Liver (tissue), 9 donors: ENCODE data around the gene OSBP2. TPM values are rescaled to one million over a fixed set of nuclear protein-coding genes. Genes with fewer than 3 reads are reported as not detected.

Experiments used
- DNase-seq: peaks from one replicate; pipeline ENCODE4 v3.0.0-alpha.2; 2017; ENCODE audit warnings: low spot score
- H3K27ac ChIP-seq, 2 donors: one replicate each; pipeline ENCODE4 v1.7.0; 2013; ENCODE audit warnings: inconsistent platforms in 2 of 2, low read length in 2 of 2, control low read depth in 1 of 2, low read depth in 1 of 2, mild to moderate bottlenecking in 1 of 2
- H3K27me3 ChIP-seq, 4 donors: one replicate each; pipeline versions ENCODE4 v1.6.1 to v1.7.0; 2013; ENCODE audit warnings: low read length in 3 of 4, inconsistent platforms in 1 of 4, mild to moderate bottlenecking in 1 of 4, moderate library complexity in 1 of 4; ENCODE audit not compliant: control insufficient read depth in 4 of 4, insufficient read depth in 4 of 4
- H3K36me3 ChIP-seq, 4 donors: one replicate each; pipeline versions ENCODE4 v1.6.1 to v1.7.0; 2013; ENCODE audit warnings: low read length in 3 of 4, mild to moderate bottlenecking in 3 of 4, low read depth in 1 of 4, moderate library complexity in 1 of 4; ENCODE audit not compliant: control insufficient read depth in 4 of 4, insufficient read depth in 3 of 4
- H3K4me1 ChIP-seq, 4 donors: one replicate each; pipeline versions ENCODE4 v1.6.1 to v1.7.0; 2013; ENCODE audit warnings: low read length in 3 of 4, mild to moderate bottlenecking in 3 of 4, moderate library complexity in 1 of 4; ENCODE audit not compliant: control insufficient read depth in 4 of 4, insufficient read depth in 4 of 4
- H3K4me3 ChIP-seq, 3 donors: one replicate each; pipeline versions ENCODE4 v1.6.1 to v1.7.0; 2013; ENCODE audit warnings: low read length in 3 of 3, control low read depth in 1 of 3, low read depth in 1 of 3, mild to moderate bottlenecking in 1 of 3
- H3K9ac ChIP-seq, 2 donors: one replicate each; pipeline ENCODE4 v1.7.0; 2013; ENCODE audit warnings: low read length in 2 of 2, mild to moderate bottlenecking in 2 of 2, moderate library complexity in 2 of 2, control low read depth in 1 of 2, low read depth in 1 of 2
- H3K9me3 ChIP-seq, 4 donors: one replicate each; pipeline versions ENCODE4 v1.6.1 to v1.7.0; 2013; ENCODE audit warnings: low read length in 3 of 4; ENCODE audit not compliant: control insufficient read depth in 4 of 4
- EGR1 ChIP-seq, 2 donors: IDR thresholded peaks; 2 replicates each; pipeline ENCODE4 v1.6.1; 2016 to 2018; ENCODE audit warnings: antibody characterized with exemption in 2 of 2, low read depth in 2 of 2
- FOXA1 ChIP-seq: IDR thresholded peaks from 2 replicates; pipeline ENCODE4 v1.6.1; 2016; ENCODE audit warnings: antibody characterized with exemption
- FOXA2 ChIP-seq: IDR thresholded peaks from 2 replicates; pipeline ENCODE4 v1.6.1; 2016; ENCODE audit warnings: antibody characterized with exemption
- HNF4A ChIP-seq, 2 donors: conservative IDR thresholded peaks; 2 replicates each; pipeline ENCODE4 v1.6.1; 2016; ENCODE audit warnings: antibody characterized with exemption in 2 of 2, mild to moderate bottlenecking in 2 of 2
- HNF4G ChIP-seq: IDR thresholded peaks from 2 replicates; pipeline ENCODE4 v1.6.1; 2016; ENCODE audit warnings: antibody characterized with exemption
- JUND ChIP-seq, 2 donors: IDR thresholded peaks; 2 replicates each; pipeline ENCODE4 v1.6.1; 2016; ENCODE audit warnings: antibody characterized with exemption in 2 of 2
- NR2F2 ChIP-seq: IDR thresholded peaks from 2 replicates; pipeline ENCODE4 v1.6.1; 2016; ENCODE audit warnings: antibody characterized with exemption
- RAD21 ChIP-seq, 2 donors: IDR thresholded peaks; 2 replicates each; pipeline ENCODE4 v1.6.1; 2016; ENCODE audit warnings: antibody characterized with exemption in 2 of 2, mild to moderate bottlenecking in 2 of 2
- REST ChIP-seq: IDR thresholded peaks from 2 replicates; pipeline ENCODE4 v1.6.1; 2016; ENCODE audit warnings: antibody characterized with exemption, mild to moderate bottlenecking
- RXRA ChIP-seq, 2 donors: IDR thresholded peaks; 2 replicates each; pipeline ENCODE4 v1.6.1; 2017 to 2018; ENCODE audit warnings: antibody characterized with exemption in 2 of 2, mild to moderate bottlenecking in 1 of 2
- SP1 ChIP-seq: IDR thresholded peaks from 2 replicates; pipeline ENCODE4 v1.6.1; 2018; ENCODE audit warnings: antibody characterized with exemption, mild to moderate bottlenecking
- TAF1 ChIP-seq: conservative IDR thresholded peaks from 2 replicates; pipeline ENCODE4 v1.6.1; 2016; ENCODE audit warnings: antibody characterized with exemption, mild to moderate bottlenecking
- YY1 ChIP-seq: IDR thresholded peaks from 2 replicates; pipeline ENCODE4 v1.6.1; 2016; ENCODE audit warnings: antibody characterized with exemption, mild to moderate bottlenecking
- ZBTB33 ChIP-seq: IDR thresholded peaks from 2 replicates; pipeline ENCODE4 v1.6.1; 2016; ENCODE audit warnings: antibody characterized with exemption
- WGBS: extraction: QIAGEN DNeasy Blood & Tissue Kit; methylation state at CpG from one replicate; pipeline ENCODE4 v1.1.7; 2013; 5-methylcytosine and 5-hydroxymethylcytosine counted together
- polyA plus RNA-seq, 2 donors: library from polyadenylated mRNA; stranded (reverse) in 1 of 2; unstranded in 1 of 2; fragments of 200-250 nt in 1 of 2; fragments of >200 nt in 1 of 2; fragmentation: Nextera tagmentation in 1 of 2; extraction: Ambion mirVana in 1 of 2; gene quantifications; one replicate each; pipeline versions ENCODE4 v1.2.1 to v1.2.3, GENCODE V29; 2013 to 2015
- total RNA-seq, 2 donors: library from RNA; depleted of rRNA; stranded (reverse); fragments of >200 nt; gene quantifications; one replicate each; pipeline ENCODE4 v1.2.3, GENCODE V29; 2014
- TF ChIP-seq, protein P1 (sequence below): IDR thresholded peaks from 2 replicates; pipeline ENCODE4 v1.6.1; 2016; ENCODE audit warnings: antibody characterized with exemption
- TF ChIP-seq, protein P2 (sequence below): fragments of 150-350 bp; IDR thresholded peaks from 2 replicates; pipeline ENCODE4 v1.5.1; 2017; ENCODE audit warnings: improper control_type of control experiment, low read depth, low read length; ENCODE audit not compliant: missing input control
- TF ChIP-seq, protein P3 (sequence below): IDR thresholded peaks from 2 replicates; pipeline ENCODE4 v1.6.1; 2016; ENCODE audit warnings: antibody characterized with exemption
- donor health status: healthy.
- donor health status: healthy.
- donor health status: healthy.
- donor health status: healthy.
- donor health status: healthy.

OSBP2 gene
- total and polyA plus RNA-seq, 4 donors: 0.43 to 192 (median 0.86) TPM

GRCh38 chr22:30826670-30827355 is 132.1 kb downstream of the OSBP2 start:
- H3K27ac ChIP-seq: no peak overlapping the region
- no peaks in the 10 kb centered on the region for H3K9me3 ChIP-seq
- H3K4me3 ChIP-seq: no peak overlapping the region
- TF ChIP-seq TAF1 (no peak), EGR1 (IDR thresholded peaks at IDR 0.05; ENCODE audit: low read depth in 2 of 2) (no peak), JUND (IDR thresholded peaks at IDR 0.05) (no peak), NR2F2 (no peak), ZBTB33 (no peak), RAD21 (IDR thresholded peaks at IDR 0.05) (no peak), REST (no peak), FOXA1 (no peak), RXRA (IDR thresholded peaks at IDR 0.05) (no peak), HNF4G (no peak), YY1 (no peak), FOXA2 (no peak), HNF4A (conservative IDR thresholded peaks at IDR 0.05) (no peak), SP1 (no peak)
- TF ChIP-seq, protein P1, sequence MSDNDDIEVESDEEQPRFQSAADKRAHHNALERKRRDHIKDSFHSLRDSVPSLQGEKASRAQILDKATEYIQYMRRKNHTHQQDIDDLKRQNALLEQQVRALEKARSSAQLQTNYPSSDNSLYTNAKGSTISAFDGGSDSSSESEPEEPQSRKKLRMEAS: no peak
- TF ChIP-seq, protein P2, sequence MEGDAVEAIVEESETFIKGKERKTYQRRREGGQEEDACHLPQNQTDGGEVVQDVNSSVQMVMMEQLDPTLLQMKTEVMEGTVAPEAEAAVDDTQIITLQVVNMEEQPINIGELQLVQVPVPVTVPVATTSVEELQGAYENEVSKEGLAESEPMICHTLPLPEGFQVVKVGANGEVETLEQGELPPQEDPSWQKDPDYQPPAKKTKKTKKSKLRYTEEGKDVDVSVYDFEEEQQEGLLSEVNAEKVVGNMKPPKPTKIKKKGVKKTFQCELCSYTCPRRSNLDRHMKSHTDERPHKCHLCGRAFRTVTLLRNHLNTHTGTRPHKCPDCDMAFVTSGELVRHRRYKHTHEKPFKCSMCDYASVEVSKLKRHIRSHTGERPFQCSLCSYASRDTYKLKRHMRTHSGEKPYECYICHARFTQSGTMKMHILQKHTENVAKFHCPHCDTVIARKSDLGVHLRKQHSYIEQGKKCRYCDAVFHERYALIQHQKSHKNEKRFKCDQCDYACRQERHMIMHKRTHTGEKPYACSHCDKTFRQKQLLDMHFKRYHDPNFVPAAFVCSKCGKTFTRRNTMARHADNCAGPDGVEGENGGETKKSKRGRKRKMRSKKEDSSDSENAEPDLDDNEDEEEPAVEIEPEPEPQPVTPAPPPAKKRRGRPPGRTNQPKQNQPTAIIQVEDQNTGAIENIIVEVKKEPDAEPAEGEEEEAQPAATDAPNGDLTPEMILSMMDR: no peak
- TF ChIP-seq, protein P3, sequence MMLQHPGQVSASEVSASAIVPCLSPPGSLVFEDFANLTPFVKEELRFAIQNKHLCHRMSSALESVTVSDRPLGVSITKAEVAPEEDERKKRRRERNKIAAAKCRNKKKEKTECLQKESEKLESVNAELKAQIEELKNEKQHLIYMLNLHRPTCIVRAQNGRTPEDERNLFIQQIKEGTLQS: no peak
- WGBS: 91% methylated on average over 4 of the region's 4 CpGs
- no peaks in the 10 kb centered on the region for H3K36me3 ChIP-seq
- H3K9ac ChIP-seq: no peak overlapping the region
- DNase-seq: no peak
- peaks cover 0 to 3% (median 0%) of the 10 kb centered on the region in 4 donors for H3K27me3 ChIP-seq
- H3K4me1 ChIP-seq: peaks cover 4 to 12% (median 8%) of the 10 kb centered on the region in 4 donors
